PC-3 (cell line): ENCODE results near the gene DPYSL4.
"Not testable (repeated sequence)": the region's sequence is repeated elsewhere in the genome, so short reads cannot be mapped to it uniquely, and the experiment has no call there.

Experiments used
- EZH2 ChIP-seq: fragments of 300-600 bp; sonication (generic); IDR thresholded peaks from one replicate; pipeline ENCODE4 v1.6.1; 2017; ENCODE audit warnings: antibody characterized with exemption, mild to moderate bottlenecking, low read length; ENCODE audit not compliant: unreplicated experiment
- EZH2phosphoT487 ChIP-seq: fragments of 300-600 bp; sonication (generic); IDR thresholded peaks from 2 replicates; pipeline ENCODE4 v1.6.1; 2018; ENCODE audit warnings: mild to moderate bottlenecking, antibody characterized with exemption, low read length, borderline replicate concordance
- TF ChIP-seq, protein P1 (sequence below): fragments of 300-600 bp; sonication (generic); conservative IDR thresholded peaks from 2 replicates; pipeline ENCODE4 v1.5.1; 2017; ENCODE audit warnings: antibody characterized with exemption, low read depth, mild to moderate bottlenecking, low read length

DNA sequence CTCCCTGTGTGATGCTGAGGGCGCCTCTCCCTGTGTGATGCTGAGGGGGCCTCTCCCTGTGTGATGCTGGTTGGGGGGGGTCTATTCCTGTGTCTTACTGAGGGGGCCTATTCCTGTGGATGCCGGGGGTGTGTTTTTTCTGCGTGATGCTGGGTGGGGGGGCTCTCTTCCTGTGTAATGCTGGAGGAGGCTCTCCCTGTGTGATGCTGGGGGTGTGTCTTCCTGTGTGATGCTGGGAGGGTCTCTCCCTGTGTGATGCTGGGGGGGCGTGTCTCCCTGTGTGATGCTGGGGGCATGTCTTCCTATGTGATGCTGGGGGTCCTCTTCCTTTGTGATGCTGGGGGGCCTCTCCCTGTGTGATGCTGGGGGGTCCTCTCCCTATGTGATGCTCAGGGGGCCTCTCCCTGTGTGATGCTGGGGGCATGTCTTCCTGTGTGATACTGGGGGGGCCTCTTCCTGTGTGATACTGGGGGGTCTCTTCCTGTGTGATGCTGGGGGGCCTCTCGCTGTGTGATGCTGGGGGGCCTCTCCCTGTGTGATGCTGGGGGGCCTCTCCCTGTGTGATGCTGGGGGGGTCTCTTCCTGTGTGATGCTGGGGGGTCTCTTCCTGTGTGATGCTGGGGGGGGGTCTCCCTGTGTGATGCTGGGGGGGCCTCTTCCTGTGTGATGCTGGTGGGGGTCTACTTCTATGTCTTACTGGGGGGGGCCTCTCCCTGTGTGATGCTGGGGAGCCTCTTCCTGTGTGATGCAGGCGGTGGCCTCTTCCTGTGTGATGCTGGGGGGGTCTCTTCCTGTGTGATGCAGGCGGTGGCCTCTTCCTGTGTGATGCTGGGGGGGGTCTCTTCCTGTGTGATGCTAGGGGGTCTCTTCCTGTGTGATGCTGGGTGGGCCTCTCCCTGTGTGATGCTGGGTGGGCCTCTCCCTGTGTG lies 27.2 kb upstream of the DPYSL4 start:
- TF ChIP-seq, protein P1, sequence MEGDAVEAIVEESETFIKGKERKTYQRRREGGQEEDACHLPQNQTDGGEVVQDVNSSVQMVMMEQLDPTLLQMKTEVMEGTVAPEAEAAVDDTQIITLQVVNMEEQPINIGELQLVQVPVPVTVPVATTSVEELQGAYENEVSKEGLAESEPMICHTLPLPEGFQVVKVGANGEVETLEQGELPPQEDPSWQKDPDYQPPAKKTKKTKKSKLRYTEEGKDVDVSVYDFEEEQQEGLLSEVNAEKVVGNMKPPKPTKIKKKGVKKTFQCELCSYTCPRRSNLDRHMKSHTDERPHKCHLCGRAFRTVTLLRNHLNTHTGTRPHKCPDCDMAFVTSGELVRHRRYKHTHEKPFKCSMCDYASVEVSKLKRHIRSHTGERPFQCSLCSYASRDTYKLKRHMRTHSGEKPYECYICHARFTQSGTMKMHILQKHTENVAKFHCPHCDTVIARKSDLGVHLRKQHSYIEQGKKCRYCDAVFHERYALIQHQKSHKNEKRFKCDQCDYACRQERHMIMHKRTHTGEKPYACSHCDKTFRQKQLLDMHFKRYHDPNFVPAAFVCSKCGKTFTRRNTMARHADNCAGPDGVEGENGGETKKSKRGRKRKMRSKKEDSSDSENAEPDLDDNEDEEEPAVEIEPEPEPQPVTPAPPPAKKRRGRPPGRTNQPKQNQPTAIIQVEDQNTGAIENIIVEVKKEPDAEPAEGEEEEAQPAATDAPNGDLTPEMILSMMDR: not testable (repeated sequence)
- not testable (repeated sequence) for TF ChIP-seq EZH2, EZH2phosphoT487
